ENCODE results near the gene SRRM1. TPM values are rescaled to one million over a fixed set of nuclear protein-coding genes. Genes with fewer than 3 reads are reported as not detected.

SRRM1 gene
- total and polyA plus RNA-seq, 9 of the 15 experiments (the other 6 are each of a cell fraction or from before 2014, with no cell fraction given) = 54.5 to 268 (median 115) TPM

DNA sequence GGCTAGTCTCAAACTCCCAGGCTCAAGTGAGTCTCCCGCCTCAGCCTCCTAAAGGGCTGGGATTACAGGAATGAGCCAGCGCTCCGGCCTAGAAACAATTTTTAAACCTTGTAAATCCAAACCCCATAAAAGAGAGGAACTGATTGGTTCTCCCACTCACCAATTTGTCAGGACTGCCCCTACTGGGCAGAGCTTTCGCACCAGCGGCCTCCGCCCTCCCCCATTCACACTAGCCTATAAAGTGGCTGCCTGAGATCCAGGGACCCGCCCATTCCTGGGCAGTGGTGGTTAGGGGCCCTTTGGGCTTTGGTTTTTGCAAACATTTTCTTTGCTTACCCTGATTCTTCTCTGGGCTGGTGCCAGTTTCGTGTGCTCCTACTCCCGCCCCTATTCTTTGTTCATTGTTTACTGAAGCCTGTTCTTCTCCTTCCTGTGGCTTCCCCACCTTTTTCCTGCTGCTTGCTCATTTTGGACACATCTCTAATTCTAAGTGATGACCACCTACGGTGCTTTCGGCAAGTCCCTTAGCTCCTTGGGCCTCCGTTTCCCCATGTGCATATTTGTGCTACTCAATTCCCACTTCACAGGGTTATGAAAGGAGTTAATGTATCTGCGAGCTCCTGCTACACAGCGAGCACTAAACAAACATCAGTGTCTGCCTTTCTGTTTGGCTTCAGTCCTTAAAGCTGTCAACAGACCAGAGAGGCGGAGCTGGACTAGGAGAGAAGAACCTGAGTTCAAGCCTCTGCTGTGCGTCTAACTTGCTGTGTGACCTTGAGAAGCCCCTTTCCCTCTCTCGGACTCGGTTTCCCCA, 62.4 kb downstream of the SRRM1 start (continued):
- TF ChIP-seq, protein P1, sequence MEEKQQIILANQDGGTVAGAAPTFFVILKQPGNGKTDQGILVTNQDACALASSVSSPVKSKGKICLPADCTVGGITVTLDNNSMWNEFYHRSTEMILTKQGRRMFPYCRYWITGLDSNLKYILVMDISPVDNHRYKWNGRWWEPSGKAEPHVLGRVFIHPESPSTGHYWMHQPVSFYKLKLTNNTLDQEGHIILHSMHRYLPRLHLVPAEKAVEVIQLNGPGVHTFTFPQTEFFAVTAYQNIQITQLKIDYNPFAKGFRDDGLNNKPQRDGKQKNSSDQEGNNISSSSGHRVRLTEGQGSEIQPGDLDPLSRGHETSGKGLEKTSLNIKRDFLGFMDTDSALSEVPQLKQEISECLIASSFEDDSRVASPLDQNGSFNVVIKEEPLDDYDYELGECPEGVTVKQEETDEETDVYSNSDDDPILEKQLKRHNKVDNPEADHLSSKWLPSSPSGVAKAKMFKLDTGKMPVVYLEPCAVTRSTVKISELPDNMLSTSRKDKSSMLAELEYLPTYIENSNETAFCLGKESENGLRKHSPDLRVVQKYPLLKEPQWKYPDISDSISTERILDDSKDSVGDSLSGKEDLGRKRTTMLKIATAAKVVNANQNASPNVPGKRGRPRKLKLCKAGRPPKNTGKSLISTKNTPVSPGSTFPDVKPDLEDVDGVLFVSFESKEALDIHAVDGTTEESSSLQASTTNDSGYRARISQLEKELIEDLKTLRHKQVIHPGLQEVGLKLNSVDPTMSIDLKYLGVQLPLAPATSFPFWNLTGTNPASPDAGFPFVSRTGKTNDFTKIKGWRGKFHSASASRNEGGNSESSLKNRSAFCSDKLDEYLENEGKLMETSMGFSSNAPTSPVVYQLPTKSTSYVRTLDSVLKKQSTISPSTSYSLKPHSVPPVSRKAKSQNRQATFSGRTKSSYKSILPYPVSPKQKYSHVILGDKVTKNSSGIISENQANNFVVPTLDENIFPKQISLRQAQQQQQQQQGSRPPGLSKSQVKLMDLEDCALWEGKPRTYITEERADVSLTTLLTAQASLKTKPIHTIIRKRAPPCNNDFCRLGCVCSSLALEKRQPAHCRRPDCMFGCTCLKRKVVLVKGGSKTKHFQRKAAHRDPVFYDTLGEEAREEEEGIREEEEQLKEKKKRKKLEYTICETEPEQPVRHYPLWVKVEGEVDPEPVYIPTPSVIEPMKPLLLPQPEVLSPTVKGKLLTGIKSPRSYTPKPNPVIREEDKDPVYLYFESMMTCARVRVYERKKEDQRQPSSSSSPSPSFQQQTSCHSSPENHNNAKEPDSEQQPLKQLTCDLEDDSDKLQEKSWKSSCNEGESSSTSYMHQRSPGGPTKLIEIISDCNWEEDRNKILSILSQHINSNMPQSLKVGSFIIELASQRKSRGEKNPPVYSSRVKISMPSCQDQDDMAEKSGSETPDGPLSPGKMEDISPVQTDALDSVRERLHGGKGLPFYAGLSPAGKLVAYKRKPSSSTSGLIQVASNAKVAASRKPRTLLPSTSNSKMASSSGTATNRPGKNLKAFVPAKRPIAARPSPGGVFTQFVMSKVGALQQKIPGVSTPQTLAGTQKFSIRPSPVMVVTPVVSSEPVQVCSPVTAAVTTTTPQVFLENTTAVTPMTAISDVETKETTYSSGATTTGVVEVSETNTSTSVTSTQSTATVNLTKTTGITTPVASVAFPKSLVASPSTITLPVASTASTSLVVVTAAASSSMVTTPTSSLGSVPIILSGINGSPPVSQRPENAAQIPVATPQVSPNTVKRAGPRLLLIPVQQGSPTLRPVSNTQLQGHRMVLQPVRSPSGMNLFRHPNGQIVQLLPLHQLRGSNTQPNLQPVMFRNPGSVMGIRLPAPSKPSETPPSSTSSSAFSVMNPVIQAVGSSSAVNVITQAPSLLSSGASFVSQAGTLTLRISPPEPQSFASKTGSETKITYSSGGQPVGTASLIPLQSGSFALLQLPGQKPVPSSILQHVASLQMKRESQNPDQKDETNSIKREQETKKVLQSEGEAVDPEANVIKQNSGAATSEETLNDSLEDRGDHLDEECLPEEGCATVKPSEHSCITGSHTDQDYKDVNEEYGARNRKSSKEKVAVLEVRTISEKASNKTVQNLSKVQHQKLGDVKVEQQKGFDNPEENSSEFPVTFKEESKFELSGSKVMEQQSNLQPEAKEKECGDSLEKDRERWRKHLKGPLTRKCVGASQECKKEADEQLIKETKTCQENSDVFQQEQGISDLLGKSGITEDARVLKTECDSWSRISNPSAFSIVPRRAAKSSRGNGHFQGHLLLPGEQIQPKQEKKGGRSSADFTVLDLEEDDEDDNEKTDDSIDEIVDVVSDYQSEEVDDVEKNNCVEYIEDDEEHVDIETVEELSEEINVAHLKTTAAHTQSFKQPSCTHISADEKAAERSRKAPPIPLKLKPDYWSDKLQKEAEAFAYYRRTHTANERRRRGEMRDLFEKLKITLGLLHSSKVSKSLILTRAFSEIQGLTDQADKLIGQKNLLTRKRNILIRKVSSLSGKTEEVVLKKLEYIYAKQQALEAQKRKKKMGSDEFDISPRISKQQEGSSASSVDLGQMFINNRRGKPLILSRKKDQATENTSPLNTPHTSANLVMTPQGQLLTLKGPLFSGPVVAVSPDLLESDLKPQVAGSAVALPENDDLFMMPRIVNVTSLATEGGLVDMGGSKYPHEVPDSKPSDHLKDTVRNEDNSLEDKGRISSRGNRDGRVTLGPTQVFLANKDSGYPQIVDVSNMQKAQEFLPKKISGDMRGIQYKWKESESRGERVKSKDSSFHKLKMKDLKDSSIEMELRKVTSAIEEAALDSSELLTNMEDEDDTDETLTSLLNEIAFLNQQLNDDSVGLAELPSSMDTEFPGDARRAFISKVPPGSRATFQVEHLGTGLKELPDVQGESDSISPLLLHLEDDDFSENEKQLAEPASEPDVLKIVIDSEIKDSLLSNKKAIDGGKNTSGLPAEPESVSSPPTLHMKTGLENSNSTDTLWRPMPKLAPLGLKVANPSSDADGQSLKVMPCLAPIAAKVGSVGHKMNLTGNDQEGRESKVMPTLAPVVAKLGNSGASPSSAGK (IDR thresholded peaks at IDR 0.05) = no peak
- TF ChIP-seq FUS (optimal IDR thresholded peaks at IDR 0.05; ENCODE audit: low read depth, low read length) (no peak), RBM15 (IDR thresholded peaks at IDR 0.05; ENCODE audit: insufficient read depth, low read length) (no peak), RBM39 (optimal IDR thresholded peaks at IDR 0.05; ENCODE audit: low read depth, low read length) (no peak), CBX5 (IDR thresholded peaks at IDR 0.05; ENCODE audit: borderline replicate concordance, low read depth) (no peak), TBL1XR1 (IDR thresholded peaks at IDR 0.05; ENCODE audit: low read length in 2 of 2) (no peak), SRSF9 (IDR thresholded peaks at IDR 0.05; ENCODE audit: borderline replicate concordance, low read depth, low read length) (no peak), GTF2A2 (tag; IDR thresholded peaks at IDR 0.05) (no peak), RCOR1 (IDR thresholded peaks at IDR 0.05; ENCODE audit: borderline replicate concordance in 1 of 2, low read depth in 2 of 2, low read length in 2 of 2) (peak in 1 of 2 experiments; percentile 81; a peak in 1 of 4 replicates), SAFB2 (IDR thresholded peaks at IDR 0.05; ENCODE audit: borderline replicate concordance, low read depth, low read length, severe bottlenecking) (no peak)
- TF ChIP-seq, protein P2, sequence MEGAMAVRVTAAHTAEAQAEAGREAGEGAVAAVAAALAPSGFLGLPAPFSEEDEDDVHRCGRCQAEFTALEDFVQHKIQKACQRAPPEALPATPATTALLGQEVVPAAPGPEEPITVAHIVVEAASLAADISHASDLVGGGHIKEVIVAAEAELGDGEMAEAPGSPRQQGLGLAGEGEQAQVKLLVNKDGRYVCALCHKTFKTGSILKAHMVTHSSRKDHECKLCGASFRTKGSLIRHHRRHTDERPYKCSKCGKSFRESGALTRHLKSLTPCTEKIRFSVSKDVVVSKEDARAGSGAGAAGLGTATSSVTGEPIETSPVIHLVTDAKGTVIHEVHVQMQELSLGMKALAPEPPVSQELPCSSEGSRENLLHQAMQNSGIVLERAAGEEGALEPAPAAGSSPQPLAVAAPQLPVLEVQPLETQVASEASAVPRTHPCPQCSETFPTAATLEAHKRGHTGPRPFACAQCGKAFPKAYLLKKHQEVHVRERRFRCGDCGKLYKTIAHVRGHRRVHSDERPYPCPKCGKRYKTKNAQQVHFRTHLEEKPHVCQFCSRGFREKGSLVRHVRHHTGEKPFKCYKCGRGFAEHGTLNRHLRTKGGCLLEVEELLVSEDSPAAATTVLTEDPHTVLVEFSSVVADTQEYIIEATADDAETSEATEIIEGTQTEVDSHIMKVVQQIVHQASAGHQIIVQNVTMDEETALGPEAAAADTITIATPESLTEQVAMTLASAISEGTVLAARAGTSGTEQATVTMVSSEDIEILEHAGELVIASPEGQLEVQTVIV (CRISPR knock-in tag; IDR thresholded peaks at IDR 0.05; ENCODE audit: borderline replicate concordance) = no peak
- TF ChIP-seq, protein P3, sequence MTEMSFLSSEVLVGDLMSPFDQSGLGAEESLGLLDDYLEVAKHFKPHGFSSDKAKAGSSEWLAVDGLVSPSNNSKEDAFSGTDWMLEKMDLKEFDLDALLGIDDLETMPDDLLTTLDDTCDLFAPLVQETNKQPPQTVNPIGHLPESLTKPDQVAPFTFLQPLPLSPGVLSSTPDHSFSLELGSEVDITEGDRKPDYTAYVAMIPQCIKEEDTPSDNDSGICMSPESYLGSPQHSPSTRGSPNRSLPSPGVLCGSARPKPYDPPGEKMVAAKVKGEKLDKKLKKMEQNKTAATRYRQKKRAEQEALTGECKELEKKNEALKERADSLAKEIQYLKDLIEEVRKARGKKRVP (CRISPR knock-in tag; IDR thresholded peaks at IDR 0.05) = no peak
